Left lobe of liver (tissue), 2 donors: ENCODE measurements around the gene MS4A8. TPM values are rescaled to one million over a fixed set of nuclear protein-coding genes. Genes with fewer than 3 reads are reported as not detected.
"Not testable (repeated sequence)": the region's sequence is repeated elsewhere in the genome, so short reads cannot be mapped to it uniquely, and the experiment has no call there.

Experiments
- ATAC-seq: fragments of 200-7000 bp; cut with Tn5 transposase; one replicate; pipeline ENCODE4 v1.9.1; 2020; ENCODE audit warnings: mild to moderate bottlenecking, moderate library complexity
- DNase-seq: peaks from one replicate; pipeline ENCODE4 v3.0.0-alpha.2; 2020; ENCODE audit warnings: low spot score
- total RNA-seq: library from RNA; stranded (reverse); gene quantifications from one replicate; pipeline ENCODE4 v1.2.1, GENCODE V29; 2021
- donor health status: DM: no; HTN: no; CAD: no; lungs with moderate emphysema.
- donor health status: DM: no; HTN: yes; CAD: no.

The MS4A8 gene
- not detected for total RNA-seq

GRCh38 chr11:60699284-60699691 is at the start of gene MS4A8:
Gene MS4A8, plus strand, starts transcription at chr11:60699612. Its CDS starts 1,249 bp downstream, at chr11:60700861.
- ATAC-seq (no peak), DNase-seq (no peak)

GRCh38 chr11:60657888-60658287 is 41.5 kb upstream of the MS4A8 start:
- DNase-seq (no peak), ATAC-seq (peak; percentile 88)

- peak; percentile 96 for ATAC-seq
- no peak for DNase-seq
These were observed 41.0 kb upstream of the MS4A8 start for GRCh38 chr11:60658409-60658808.

GRCh38 chr11:60672255-60672654 is 27.2 kb upstream of the MS4A8 start:
- DNase-seq (no peak), ATAC-seq (no peak)

GRCh38 chr11:60678231-60678630 is 21.2 kb upstream of the MS4A8 start:
- not testable (repeated sequence) for DNase-seq, ATAC-seq

- no peak for DNase-seq
- ATAC-seq, result no peak
These were observed 19.5 kb upstream of the MS4A8 start for GRCh38 chr11:60679879-60680278.

GRCh38 chr11:60680455-60681119 is 18.8 kb upstream of the MS4A8 start:
- ATAC-seq, result no peak
- no peak for DNase-seq

- DNase-seq, ATAC-seq: not testable (repeated sequence)
These were observed 14.9 kb upstream of the MS4A8 start for GRCh38 chr11:60684541-60684848.

GRCh38 chr11:60691661-60692060 is 7.8 kb upstream of the MS4A8 start:
- ATAC-seq (no peak), DNase-seq (no peak)

- no peak for DNase-seq
These were observed 524 bp downstream of the MS4A8 start for GRCh38 chr11:60699936-60700335.

GRCh38 chr11:60700689-60701468 is 1.5 kb downstream of the MS4A8 start:
- no peak for DNase-seq
- ATAC-seq, result peak; percentile 32

More at GRCh38 chr11:60699936-60700335, 524 bp downstream of the MS4A8 start:
- ATAC-seq, result no peak

GRCh38 chr11:60701469-60701818 is 2.0 kb downstream of the MS4A8 start:
- no peak for ATAC-seq
- DNase-seq, result no peak

GRCh38 chr11:60703374-60703773 is 4.0 kb downstream of the MS4A8 start:
- no peak for ATAC-seq

GRCh38 chr11:60705895-60706294 is 6.5 kb downstream of the MS4A8 start:
- ATAC-seq (no peak), DNase-seq (no peak)

More at GRCh38 chr11:60703374-60703773, 4.0 kb downstream of the MS4A8 start:
- DNase-seq, result no peak

GRCh38 chr11:60706931-60707330 is 7.5 kb downstream of the MS4A8 start:
- ATAC-seq, result no peak
- no peak for DNase-seq

GRCh38 chr11:60710482-60710881 is 11.1 kb downstream of the MS4A8 start:
- ATAC-seq (no peak), DNase-seq (no peak)

- no peak for ATAC-seq
- no peak for DNase-seq
These were observed 11.9 kb downstream of the MS4A8 start for GRCh38 chr11:60711276-60711675.

- not testable (repeated sequence) for DNase-seq, ATAC-seq
These were observed 14.0 kb downstream of the MS4A8 start for GRCh38 chr11:60713423-60713822.

GRCh38 chr11:60717956-60718355 is 18.5 kb downstream of the MS4A8 start:
- ATAC-seq, result no peak

GRCh38 chr11:60718524-60719316 is 19.3 kb downstream of the MS4A8 start:
- DNase-seq (no peak), ATAC-seq (no peak)

More at GRCh38 chr11:60717956-60718355, 18.5 kb downstream of the MS4A8 start:
- no peak for DNase-seq

GRCh38 chr11:60719391-60719790 is 20.0 kb downstream of the MS4A8 start:
- no peak for ATAC-seq
- DNase-seq, result no peak

GRCh38 chr11:60720460-60720859 is 21.0 kb downstream of the MS4A8 start:
- no peak for ATAC-seq

More at GRCh38 chr11:60720460-60720859, 21.0 kb downstream of the MS4A8 start:
- DNase-seq, result no peak
